ENCODE results near the gene ADRB1.

The ADRB1 gene

GRCh38 chr10:114078346-114078745 is 34.7 kb downstream of the ADRB1 start:
- Histone ChIP-seq H3K36me3 (ENCODE audit: insufficient read depth, low read length) (no peaks in the 10 kb centered on the region), H3K27ac (ENCODE audit: low read depth, low read length) (no peak overlapping the region), H3K9ac (ENCODE audit: low read depth, low read length) (no peak overlapping the region), H3K27me3 (ENCODE audit: insufficient read depth, low read length) (no peaks in the 10 kb centered on the region; the same call in 1 of the 2 replicates), H3K4me1 (ENCODE audit: insufficient read depth, low read length) (no peaks in the 10 kb centered on the region), H3K9me3 (ENCODE audit: insufficient read depth, low read depth, low read length) (no peaks in the 10 kb centered on the region), H3K4me3 (ENCODE audit: low read length) (no peak overlapping the region)
- WGBS, result 99% methylated on average over 5 of the region's 6 CpGs

- Histone ChIP-seq H3K9me3 (ENCODE audit: insufficient read depth, low read depth, low read length) (no peaks in the 10 kb centered on the region), H3K27me3 (ENCODE audit: insufficient read depth, low read length) (no peaks in the 10 kb centered on the region; the same call in 1 of the 2 replicates), H3K4me3 (ENCODE audit: low read length) (no peak overlapping the region), H3K9ac (ENCODE audit: low read depth, low read length) (no peak overlapping the region), H3K36me3 (ENCODE audit: insufficient read depth, low read length) (no peaks in the 10 kb centered on the region), H3K27ac (ENCODE audit: low read depth, low read length) (no peak overlapping the region), H3K4me1 (ENCODE audit: insufficient read depth, low read length) (no peaks in the 10 kb centered on the region)
- 89% methylated on average over 5 of the region's 5 CpGs for WGBS
Measured at GRCh38 chr10:114079421-114079820, 35.8 kb downstream of the ADRB1 start.

GRCh38 chr10:114081911-114082583 is 38.4 kb downstream of the ADRB1 start:
- Histone ChIP-seq H3K27me3 (ENCODE audit: insufficient read depth, low read length) (no peaks in the 10 kb centered on the region), H3K36me3 (ENCODE audit: insufficient read depth, low read length) (no peaks in the 10 kb centered on the region), H3K9me3 (ENCODE audit: insufficient read depth, low read depth, low read length) (no peaks in the 10 kb centered on the region), H3K27ac (ENCODE audit: low read depth, low read length) (no peak overlapping the region), H3K9ac (ENCODE audit: low read depth, low read length) (no peak overlapping the region), H3K4me3 (ENCODE audit: low read length) (no peak overlapping the region), H3K4me1 (ENCODE audit: insufficient read depth, low read length) (no peaks in the 10 kb centered on the region)
- 93% methylated on average over 8 of the region's 8 CpGs for WGBS

DNA sequence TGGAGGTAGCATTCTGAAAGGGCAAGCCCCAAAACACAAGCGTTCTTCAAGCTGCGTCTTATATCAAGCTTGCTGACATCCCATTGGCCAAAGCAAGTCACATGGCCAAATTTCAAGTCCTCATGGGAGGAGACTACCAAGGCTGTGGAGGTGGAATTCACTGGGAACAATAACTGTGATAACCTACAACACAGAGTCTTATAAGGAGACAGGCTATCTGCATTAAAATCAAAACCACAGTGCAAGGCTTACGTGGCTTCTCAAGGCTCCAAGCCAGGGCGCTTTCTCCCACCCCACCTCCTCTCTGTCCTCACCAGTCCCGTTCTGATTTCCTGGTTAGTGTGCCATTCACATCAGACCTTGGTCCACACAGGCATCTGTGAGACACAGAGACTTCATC is 39.4 kb downstream of the ADRB1 start:
- Histone ChIP-seq H3K27ac (ENCODE audit: low read depth, low read length) (no peak overlapping the region), H3K9ac (ENCODE audit: low read depth, low read length) (no peak overlapping the region)
- 92% methylated on average over 5 of the region's 5 CpGs for WGBS

DNA sequence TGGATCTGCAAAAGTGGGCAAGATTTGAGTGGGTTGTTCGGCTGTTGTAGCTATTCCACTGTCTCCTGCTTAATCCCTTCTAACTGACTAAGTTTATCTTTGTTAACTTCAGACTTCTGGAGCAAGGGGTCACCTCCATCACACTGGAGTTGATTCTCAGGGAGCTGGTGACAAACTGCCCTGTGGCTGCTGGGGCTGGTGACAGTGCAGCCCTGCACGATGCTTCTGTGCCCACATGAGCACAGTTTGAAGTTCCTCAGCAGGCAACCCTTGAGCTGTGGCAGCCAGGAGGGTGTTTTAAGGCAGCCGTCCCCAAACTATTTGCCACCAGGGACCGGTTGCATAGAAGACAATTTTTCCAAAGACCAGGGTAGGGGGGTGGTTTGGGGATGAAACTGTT is 40.5 kb downstream of the ADRB1 start:
- Histone ChIP-seq H3K9ac (ENCODE audit: low read depth, low read length) (no peak overlapping the region), H3K4me1 (ENCODE audit: insufficient read depth, low read length) (no peaks in the 10 kb centered on the region), H3K36me3 (ENCODE audit: insufficient read depth, low read length) (no peaks in the 10 kb centered on the region), H3K9me3 (ENCODE audit: insufficient read depth, low read depth, low read length) (no peaks in the 10 kb centered on the region), H3K4me3 (ENCODE audit: low read length) (no peak overlapping the region), H3K27ac (ENCODE audit: low read depth, low read length) (no peak overlapping the region), H3K27me3 (ENCODE audit: insufficient read depth, low read length) (no peaks in the 10 kb centered on the region)
- 94% methylated on average over 4 of the region's 4 CpGs for WGBS

More for the DNA sequence above, 39.4 kb downstream of the ADRB1 start:
- H3K4me3 ChIP-seq (ENCODE audit: low read length), result no peak overlapping the region
- H3K9me3 ChIP-seq (ENCODE audit: insufficient read depth, low read depth, low read length), result no peaks in the 10 kb centered on the region
- H3K27me3 ChIP-seq (ENCODE audit: insufficient read depth, low read length), result no peaks in the 10 kb centered on the region
- no peaks in the 10 kb centered on the region for H3K4me1 ChIP-seq (ENCODE audit: insufficient read depth, low read length)
- H3K36me3 ChIP-seq (ENCODE audit: insufficient read depth, low read length), result no peaks in the 10 kb centered on the region

DNA sequence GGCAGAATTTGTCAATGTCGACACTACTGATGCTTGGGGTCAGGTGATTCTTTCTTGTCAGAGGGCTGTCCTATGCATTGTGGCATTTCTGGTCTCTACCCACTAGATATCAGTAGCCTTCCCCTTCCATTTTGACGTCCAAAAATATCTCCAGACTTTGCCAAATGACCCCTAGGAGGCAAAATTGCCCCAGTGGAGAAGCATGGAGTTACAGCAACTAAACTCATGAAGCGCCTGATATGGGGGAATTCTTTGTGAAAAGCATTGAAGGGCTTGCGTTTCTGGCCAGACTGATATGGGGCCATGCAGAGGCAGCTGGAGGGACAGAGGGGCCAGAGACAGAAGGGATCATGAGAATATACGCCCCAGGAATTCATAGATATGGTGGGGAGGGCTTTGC is 43.6 kb downstream of the ADRB1 start:
- H3K4me1 ChIP-seq (ENCODE audit: insufficient read depth, low read length), result no peaks in the 10 kb centered on the region
- 89% methylated on average over 5 of the region's 5 CpGs for WGBS

GRCh38 chr10:114087655-114088054 is 44.0 kb downstream of the ADRB1 start:
- H3K36me3 ChIP-seq (ENCODE audit: insufficient read depth, low read length), result no peaks in the 10 kb centered on the region
- H3K27me3 ChIP-seq (ENCODE audit: insufficient read depth, low read length), result no peaks in the 10 kb centered on the region
- WGBS, result 91% methylated on average over 3 of the region's 4 CpGs
- H3K4me1 ChIP-seq (ENCODE audit: insufficient read depth, low read length), result no peaks in the 10 kb centered on the region
- H3K9me3 ChIP-seq (ENCODE audit: insufficient read depth, low read depth, low read length), result no peaks in the 10 kb centered on the region
- no peak overlapping the region for H3K4me3 ChIP-seq (ENCODE audit: low read length)
- no peak overlapping the region for H3K9ac ChIP-seq (ENCODE audit: low read depth, low read length)
- no peak overlapping the region for H3K27ac ChIP-seq (ENCODE audit: low read depth, low read length)

More for the DNA sequence above, 43.6 kb downstream of the ADRB1 start:
- Histone ChIP-seq H3K27me3 (ENCODE audit: insufficient read depth, low read length) (no peaks in the 10 kb centered on the region), H3K4me3 (ENCODE audit: low read length) (no peak overlapping the region), H3K27ac (ENCODE audit: low read depth, low read length) (no peak overlapping the region), H3K9me3 (ENCODE audit: insufficient read depth, low read depth, low read length) (no peaks in the 10 kb centered on the region), H3K36me3 (ENCODE audit: insufficient read depth, low read length) (no peaks in the 10 kb centered on the region), H3K9ac (ENCODE audit: low read depth, low read length) (no peak overlapping the region)

DNA sequence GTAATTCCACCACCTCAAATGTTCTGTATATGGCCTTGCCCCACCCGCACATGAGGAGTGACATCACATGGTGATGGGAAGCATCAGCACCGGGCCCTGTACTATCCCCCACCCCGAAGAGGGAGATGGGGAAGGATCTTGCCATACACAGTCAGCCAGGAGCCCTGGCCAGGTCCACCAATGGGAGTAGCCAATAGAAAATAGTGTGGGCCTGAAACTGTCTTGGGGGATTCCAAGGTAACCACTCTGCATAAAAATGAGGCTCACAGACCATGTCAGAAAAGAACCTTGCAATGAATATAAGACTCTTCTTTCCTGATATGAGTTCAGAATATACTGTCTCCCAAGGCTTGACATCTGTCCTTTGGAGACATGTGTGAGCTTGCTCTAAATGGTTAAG is 51.1 kb downstream of the ADRB1 start:
- Histone ChIP-seq H3K4me3 (ENCODE audit: low read length) (no peak overlapping the region), H3K27ac (ENCODE audit: low read depth, low read length) (no peak overlapping the region), H3K36me3 (ENCODE audit: insufficient read depth, low read length) (no peaks in the 10 kb centered on the region), H3K9ac (ENCODE audit: low read depth, low read length) (no peak overlapping the region), H3K4me1 (ENCODE audit: insufficient read depth, low read length) (no peaks in the 10 kb centered on the region), H3K27me3 (ENCODE audit: insufficient read depth, low read length) (peaks cover 4% of the 10 kb centered on the region), H3K9me3 (ENCODE audit: insufficient read depth, low read depth, low read length) (no peaks in the 10 kb centered on the region)
- 93% methylated on average over 3 of the region's 3 CpGs for WGBS

- Histone ChIP-seq H3K36me3 (ENCODE audit: insufficient read depth, low read length) (no peaks in the 10 kb centered on the region), H3K27me3 (ENCODE audit: insufficient read depth, low read length) (peaks cover 14% of the 10 kb centered on the region), H3K4me3 (ENCODE audit: low read length) (no peak overlapping the region), H3K9me3 (ENCODE audit: insufficient read depth, low read depth, low read length) (no peaks in the 10 kb centered on the region), H3K4me1 (ENCODE audit: insufficient read depth, low read length) (no peaks in the 10 kb centered on the region), H3K27ac (ENCODE audit: low read depth, low read length) (no peak overlapping the region), H3K9ac (ENCODE audit: low read depth, low read length) (no peak overlapping the region)
- WGBS, result 97% methylated on average over 13 of the region's 13 CpGs
Measured at GRCh38 chr10:114095559-114096337, 52.1 kb downstream of the ADRB1 start.

All from HUES64 (cell line).